ELF-1 (cell line): ENCODE results near the gene PNPLA7.

Source experiments
- DNase-seq: peaks from one replicate; pipeline ENCODE4 v3.0.0-alpha.2; 2016; ENCODE audit warnings: low read depth, low spot score

Gene PNPLA7

GRCh38 chr9:137462396-137462985 is 87.7 kb downstream of the PNPLA7 start:
- DNase-seq = no peak

- DNase-seq = peak; percentile 88
Measured at GRCh38 chr9:137461663-137462395, 88.4 kb downstream of the PNPLA7 start.

GRCh38 chr9:137461316-137461662 is 88.9 kb downstream of the PNPLA7 start:
- DNase-seq = no peak

- no peak for DNase-seq
Measured at GRCh38 chr9:137460363-137461315, 89.6 kb downstream of the PNPLA7 start.

- DNase-seq = no peak
Measured at GRCh38 chr9:137459601-137460362, 90.4 kb downstream of the PNPLA7 start.

GRCh38 chr9:137459152-137459600 is 91.0 kb downstream of the PNPLA7 start, which contains the start of gene NSMF:
Gene NSMF (minus strand): TSS chr9:137459334. CDS start chr9:137459102, 232 bp downstream.
- DNase-seq = peak; percentile 93

GRCh38 chr9:137458194-137459151 is 91.7 kb downstream of the PNPLA7 start:
- no peak for DNase-seq

GRCh38 chr9:137457406-137458193 is 92.6 kb downstream of the PNPLA7 start:
- DNase-seq = no peak

- no peak for DNase-seq
Measured at GRCh38 chr9:137456864-137457405, 93.3 kb downstream of the PNPLA7 start.

GRCh38 chr9:137456061-137456863 is 93.9 kb downstream of the PNPLA7 start:
- no peak for DNase-seq

- DNase-seq = no peak
Measured at GRCh38 chr9:137455359-137455991, 94.7 kb downstream of the PNPLA7 start.

GRCh38 chr9:137454597-137455358 is 95.4 kb downstream of the PNPLA7 start:
- no peak for DNase-seq

GRCh38 chr9:137454145-137454596 is 96.0 kb downstream of the PNPLA7 start:
- DNase-seq = peak; percentile 86

GRCh38 chr9:137453643-137454081 is 96.5 kb downstream of the PNPLA7 start:
- DNase-seq = peak; percentile 91

GRCh38 chr9:137452761-137453642 is 97.2 kb downstream of the PNPLA7 start:
- no peak for DNase-seq
